GM12801 (cell line): ENCODE data around the gene COL2A1.

ENCODE experiments used
- TF ChIP-seq, protein P1 (sequence below): IDR thresholded peaks from one replicate; pipeline ENCODE4 v1.5.1; 2011; ENCODE audit warnings: control low read depth; ENCODE audit not compliant: insufficient read length; ENCODE audit errors: extremely low read depth

COL2A1 gene

DNA sequence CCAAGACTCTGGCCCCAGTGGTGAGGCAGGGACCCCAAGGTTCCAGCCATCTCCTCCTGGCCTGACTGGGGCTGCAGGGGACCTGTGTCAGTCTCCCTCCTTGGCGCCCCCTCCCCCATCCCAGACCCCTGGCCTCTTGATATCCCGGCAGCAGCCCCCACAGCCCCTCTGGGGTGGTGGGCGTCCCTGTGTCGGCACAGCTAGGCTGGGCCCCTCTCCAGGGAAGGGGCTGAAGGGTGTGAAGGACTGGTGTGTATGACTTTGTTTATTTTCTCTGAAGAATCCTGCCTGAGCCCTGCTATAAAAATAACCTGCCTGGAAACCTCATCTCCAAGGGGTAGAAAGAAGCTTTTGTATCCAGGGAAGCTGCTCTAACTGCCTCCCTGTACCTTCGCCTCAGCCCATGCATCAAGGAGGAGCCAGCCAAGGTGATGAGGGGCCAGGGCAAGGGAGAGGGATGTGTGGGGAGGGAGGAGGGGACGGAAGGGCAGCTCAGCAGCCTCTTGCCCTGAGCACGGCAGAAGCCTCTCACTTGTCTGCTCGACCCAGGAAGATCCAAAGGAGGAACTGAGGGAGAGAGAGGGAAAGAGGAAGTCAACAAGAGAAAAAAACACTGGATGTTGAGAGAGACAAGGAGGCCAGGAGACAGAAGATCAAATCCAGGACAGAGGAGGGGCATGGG is 25.4 kb upstream of the COL2A1 start:
- TF ChIP-seq, protein P1, sequence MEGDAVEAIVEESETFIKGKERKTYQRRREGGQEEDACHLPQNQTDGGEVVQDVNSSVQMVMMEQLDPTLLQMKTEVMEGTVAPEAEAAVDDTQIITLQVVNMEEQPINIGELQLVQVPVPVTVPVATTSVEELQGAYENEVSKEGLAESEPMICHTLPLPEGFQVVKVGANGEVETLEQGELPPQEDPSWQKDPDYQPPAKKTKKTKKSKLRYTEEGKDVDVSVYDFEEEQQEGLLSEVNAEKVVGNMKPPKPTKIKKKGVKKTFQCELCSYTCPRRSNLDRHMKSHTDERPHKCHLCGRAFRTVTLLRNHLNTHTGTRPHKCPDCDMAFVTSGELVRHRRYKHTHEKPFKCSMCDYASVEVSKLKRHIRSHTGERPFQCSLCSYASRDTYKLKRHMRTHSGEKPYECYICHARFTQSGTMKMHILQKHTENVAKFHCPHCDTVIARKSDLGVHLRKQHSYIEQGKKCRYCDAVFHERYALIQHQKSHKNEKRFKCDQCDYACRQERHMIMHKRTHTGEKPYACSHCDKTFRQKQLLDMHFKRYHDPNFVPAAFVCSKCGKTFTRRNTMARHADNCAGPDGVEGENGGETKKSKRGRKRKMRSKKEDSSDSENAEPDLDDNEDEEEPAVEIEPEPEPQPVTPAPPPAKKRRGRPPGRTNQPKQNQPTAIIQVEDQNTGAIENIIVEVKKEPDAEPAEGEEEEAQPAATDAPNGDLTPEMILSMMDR = no peak

DNA sequence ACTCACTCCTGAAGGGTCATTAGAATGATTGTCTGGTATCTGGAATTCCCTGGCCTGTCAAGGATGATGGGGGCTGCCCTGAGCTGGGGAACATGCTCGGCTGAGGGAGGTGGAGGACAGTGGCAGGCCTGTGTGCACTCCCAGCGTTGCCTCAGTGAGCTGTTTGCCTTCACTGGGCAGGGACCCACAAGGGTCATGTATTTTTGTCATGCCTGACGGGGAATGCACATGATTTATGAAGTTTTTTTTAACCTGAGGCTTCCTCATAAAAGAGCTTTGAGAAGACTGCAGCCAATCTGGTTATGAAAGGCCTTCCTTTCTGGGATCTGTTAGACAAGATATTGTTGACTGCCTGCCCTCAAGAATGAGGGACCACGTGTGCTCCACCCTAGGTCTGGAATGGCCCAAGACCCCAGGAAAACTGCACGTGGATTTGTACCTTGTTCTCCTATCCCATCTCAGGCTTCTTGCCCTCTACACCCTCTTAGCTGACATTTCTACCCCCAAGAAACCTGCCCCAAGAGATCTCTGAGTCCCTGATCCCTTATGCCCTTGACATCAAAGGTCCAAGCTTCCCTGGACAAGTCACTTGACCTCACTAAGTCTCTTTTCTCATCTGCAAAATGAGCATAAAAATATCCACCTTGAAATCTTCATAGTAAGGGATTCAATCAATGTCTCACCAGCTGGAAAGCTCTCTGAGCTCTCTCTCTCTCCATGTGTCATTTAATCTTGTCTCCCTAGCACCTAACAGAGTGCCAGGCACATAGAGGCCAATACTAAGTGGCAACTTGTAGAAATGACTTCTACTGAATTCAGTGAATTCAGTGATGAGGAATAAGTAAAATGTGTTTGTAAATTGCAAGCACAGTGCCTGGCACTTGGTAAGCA is 24.5 kb upstream of the COL2A1 start:
- TF ChIP-seq, protein P1 = no peak

DNA sequence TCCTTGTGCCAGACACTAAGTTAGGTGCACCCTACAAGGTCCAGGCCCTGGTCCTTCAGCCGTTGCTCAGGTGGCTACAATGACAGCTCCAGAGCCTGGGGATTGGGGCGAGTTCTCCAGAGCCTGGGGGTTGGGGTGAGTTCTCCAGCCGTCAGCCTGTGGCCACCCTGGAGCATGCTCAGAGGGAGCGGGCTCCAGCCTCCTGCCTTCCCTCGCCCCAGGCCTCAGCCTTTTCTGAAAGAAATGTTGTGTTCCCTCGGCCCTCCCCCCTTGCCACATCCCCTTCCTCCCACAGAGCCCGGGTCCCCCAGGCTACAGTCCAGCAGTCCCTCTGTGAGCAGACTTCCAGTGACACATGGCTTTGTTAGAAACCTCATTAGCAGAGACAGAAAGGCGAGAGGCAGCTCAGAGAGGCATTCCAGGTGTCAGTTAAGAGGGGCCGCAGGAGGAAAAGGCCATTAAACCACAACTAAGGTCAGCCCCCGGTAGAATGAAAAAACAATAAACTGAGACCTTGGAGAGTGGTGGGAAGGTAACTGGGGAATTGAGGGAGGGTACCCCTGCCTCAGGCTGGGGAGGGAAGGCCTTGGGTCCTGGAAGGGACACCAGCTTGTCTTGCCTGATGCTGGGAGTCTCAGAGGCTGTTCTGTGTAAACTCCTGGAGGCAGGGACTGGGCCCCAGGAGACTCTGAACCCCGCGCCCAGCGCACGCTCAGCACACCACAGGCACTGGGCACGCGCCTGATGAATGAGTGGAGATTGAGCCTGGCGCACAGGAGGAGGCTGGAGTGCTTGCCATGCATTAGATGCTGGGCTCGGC is 23.1 kb upstream of the COL2A1 start:
- TF ChIP-seq, protein P1 = no peak

DNA sequence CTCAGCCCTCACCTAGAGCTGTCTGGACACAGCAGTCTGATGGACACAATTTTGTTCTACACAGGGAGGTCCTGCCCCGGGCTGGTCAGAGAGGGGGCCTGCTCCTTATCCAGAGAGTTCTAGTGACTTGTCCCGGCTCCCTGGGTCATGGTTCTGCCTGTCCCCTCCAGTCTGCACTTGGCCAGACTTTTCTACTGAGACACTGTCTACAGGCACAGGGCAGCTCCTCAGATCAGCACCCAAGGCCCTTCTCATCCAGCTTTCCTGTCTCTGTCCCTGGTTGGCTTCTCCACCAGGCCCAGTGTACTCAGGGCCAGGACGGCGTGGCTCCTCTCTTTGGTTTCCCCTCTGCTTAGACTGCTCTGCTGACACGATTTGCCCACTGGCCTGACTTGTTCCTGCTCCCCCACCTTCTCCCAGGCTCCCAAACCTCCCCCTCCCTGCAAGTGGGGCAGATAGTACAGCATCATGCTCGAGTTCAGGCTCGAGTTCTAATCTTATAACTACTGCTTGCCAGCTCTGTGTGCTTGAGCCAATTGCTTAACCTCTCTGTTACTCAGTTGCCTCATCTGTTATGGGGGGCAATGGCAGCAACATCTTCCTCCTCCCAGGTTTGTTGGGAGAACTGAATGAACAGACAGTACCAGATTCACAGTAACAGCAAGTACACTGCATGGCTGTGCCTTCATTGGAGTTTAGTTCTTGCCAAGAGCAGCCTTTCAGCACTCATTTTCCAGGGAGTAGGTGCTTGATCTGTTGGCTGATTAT is 22.0 kb upstream of the COL2A1 start:
- TF ChIP-seq, protein P1 = no peak

DNA sequence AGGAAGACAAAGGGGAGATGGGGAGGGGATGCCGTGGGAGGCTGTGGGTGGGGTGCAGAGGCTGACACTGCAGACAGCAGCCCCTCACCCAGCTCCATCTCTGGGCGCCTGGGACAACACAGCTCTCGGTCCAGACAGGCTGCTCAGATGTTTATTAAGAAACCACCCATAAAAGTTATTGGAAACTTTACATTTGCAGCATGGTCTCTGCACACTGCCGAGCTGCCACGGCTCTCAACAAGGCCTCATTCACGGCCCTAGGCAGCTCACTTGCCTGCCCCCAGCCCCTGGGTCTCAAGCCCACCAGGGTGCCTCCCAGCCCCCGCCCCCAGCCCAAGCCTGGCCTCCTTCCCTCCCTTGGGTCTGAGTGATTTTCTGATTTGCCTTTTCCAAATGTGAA is 21.0 kb upstream of the COL2A1 start:
- TF ChIP-seq, protein P1 = no peak

DNA sequence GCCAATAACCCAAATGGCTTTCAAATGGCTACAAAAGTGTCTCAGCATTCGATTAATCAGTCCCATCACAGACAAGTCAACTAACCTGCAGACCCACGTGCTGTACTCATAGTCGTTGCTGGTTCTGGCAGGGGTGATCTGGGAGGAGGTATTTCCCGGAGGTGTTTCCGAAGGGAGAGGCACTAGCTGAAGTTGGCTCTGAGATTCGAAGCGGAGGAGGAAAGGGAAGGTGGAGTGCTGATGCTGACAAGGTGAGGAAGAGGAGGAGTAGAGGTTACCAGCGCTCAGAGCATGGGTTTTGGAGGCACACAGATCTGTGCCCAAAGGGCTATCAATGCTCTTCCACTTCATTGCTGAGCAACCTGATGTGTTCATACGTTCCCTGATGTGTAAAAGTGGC is 20.5 kb upstream of the COL2A1 start:
- TF ChIP-seq, protein P1 = no peak

DNA sequence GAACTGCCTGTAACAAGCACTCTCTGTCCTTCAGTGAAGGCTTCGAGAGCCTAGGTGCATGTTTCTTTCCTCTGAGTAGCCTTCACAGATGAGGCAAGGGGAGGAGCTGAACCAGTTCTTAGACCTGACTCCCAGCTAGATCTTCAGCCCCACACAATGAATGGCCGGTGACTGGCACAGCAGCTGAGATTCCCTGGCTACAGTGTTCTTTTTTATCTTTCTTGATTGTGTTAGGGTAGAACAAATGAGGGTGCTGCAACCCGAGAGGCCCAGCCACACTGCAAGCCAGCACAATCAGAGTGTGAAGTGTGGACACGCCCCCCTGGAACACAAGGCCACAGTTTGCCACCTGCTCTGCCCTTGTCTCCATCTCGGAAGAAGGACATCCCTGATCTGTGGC is 19.1 kb upstream of the COL2A1 start:
- TF ChIP-seq, protein P1 = no peak
